NCI-H146 treated with DMSO at 0.1 percent for 48 hours (cell line): Measurements from ENCODE around the gene ADGRA3.

ENCODE experiments used
- DNase-seq: peaks from one replicate; lab custom pipeline; 2025; ENCODE audit not compliant: unreplicated experiment; lab: John Stamatoyannopoulos, UW

The ADGRA3 gene

GRCh38 chr4:22514001-22514400 lies 1.9 kb downstream of the ADGRA3 start:
- no peak for DNase-seq

GRCh38 chr4:22512306-22512705 lies 3.6 kb downstream of the ADGRA3 start:
- no peak for DNase-seq

- DNase-seq = no peak
Observed at GRCh38 chr4:22510750-22511149, 5.1 kb downstream of the ADGRA3 start.

- no peak for DNase-seq
Observed at GRCh38 chr4:22508376-22508775, 7.5 kb downstream of the ADGRA3 start.

- DNase-seq = no peak
Observed at GRCh38 chr4:22504922-22505321, 10.9 kb downstream of the ADGRA3 start.

- DNase-seq = no peak
Observed at GRCh38 chr4:22504447-22504846, 11.4 kb downstream of the ADGRA3 start.

GRCh38 chr4:22502895-22503814 lies 12.7 kb downstream of the ADGRA3 start:
- no peak for DNase-seq

GRCh38 chr4:22501715-22502095 lies 14.2 kb downstream of the ADGRA3 start:
- no peak for DNase-seq

- DNase-seq = no peak
Observed at GRCh38 chr4:22500831-22501714, 14.8 kb downstream of the ADGRA3 start.

- peak; percentile 34 for DNase-seq
Observed at GRCh38 chr4:22500128-22500611, 15.7 kb downstream of the ADGRA3 start.

- DNase-seq = no peak
Observed at GRCh38 chr4:22498866-22499265, 17.0 kb downstream of the ADGRA3 start.

GRCh38 chr4:22496165-22496813 lies 19.6 kb downstream of the ADGRA3 start:
- DNase-seq = no peak

- no peak for DNase-seq
Observed at GRCh38 chr4:22493523-22493922, 22.3 kb downstream of the ADGRA3 start.

GRCh38 chr4:22492987-22493386 lies 22.9 kb downstream of the ADGRA3 start:
- no peak for DNase-seq

- no peak for DNase-seq
Observed at GRCh38 chr4:22491939-22492338, 23.9 kb downstream of the ADGRA3 start.

GRCh38 chr4:22490718-22491315 lies 25.0 kb downstream of the ADGRA3 start:
- DNase-seq = no peak

- no peak for DNase-seq
Observed at GRCh38 chr4:22488106-22488505, 27.8 kb downstream of the ADGRA3 start.

GRCh38 chr4:22487328-22487727 lies 28.5 kb downstream of the ADGRA3 start:
- no peak for DNase-seq

- no peak for DNase-seq
Observed at GRCh38 chr4:22486276-22486675, 29.6 kb downstream of the ADGRA3 start.

- DNase-seq = no peak
Observed at GRCh38 chr4:22485737-22486136, 30.1 kb downstream of the ADGRA3 start.

- DNase-seq = no peak
Observed at GRCh38 chr4:22483551-22483981, 32.3 kb downstream of the ADGRA3 start.
